CD14-positive monocyte (primary cell): ENCODE results near the gene DSTN. TPM values are rescaled to one million over a fixed set of nuclear protein-coding genes. Genes with fewer than 3 reads are reported as not detected.
A peak's percentile ranks its signal among the peaks of the same experiment; 100 is the strongest.

Experiments
- DNase-seq, 3 donors: peaks; one replicate each; pipeline ENCODE4 v3.0.0-alpha.2; 2011 to 2022
- H2AFZ ChIP-seq: 2 replicates; pipeline ENCODE4 v1.6.0; 2012; ENCODE audit warnings: mild to moderate bottlenecking, low read depth, low read length, inconsistent platforms; ENCODE audit not compliant: insufficient read depth, poor library complexity, severe bottlenecking
- H3K27ac ChIP-seq, 2 donors: 1 replicate in 1 of 2; 2 replicates in 1 of 2; pipeline ENCODE4 v1.5.1; 2012 to 2013; ENCODE audit warnings: low read length in 2 of 2, control low read depth in 1 of 2, inconsistent platforms in 1 of 2, low read depth in 1 of 2, mild to moderate bottlenecking in 1 of 2
- H3K27me3 ChIP-seq, 2 donors: one replicate each; pipeline versions ENCODE4 v1.6.0 to v1.6.1; 2011 to 2013; ENCODE audit warnings: low read length in 2 of 2; ENCODE audit not compliant: control insufficient read depth in 2 of 2, insufficient read depth in 2 of 2
- H3K36me3 ChIP-seq, 2 donors: replicated peaks in 1 of 2; 1 replicate in 1 of 2; 2 replicates in 1 of 2; pipeline versions ENCODE4 v1.5.1 to v1.6.1; 2012 to 2013; ENCODE audit warnings: low read length in 2 of 2, control low read depth in 1 of 2, inconsistent platforms in 1 of 2, mild to moderate bottlenecking in 1 of 2; ENCODE audit not compliant: insufficient read depth in 2 of 2, control insufficient read depth in 1 of 2
- H3K4me1 ChIP-seq, 2 donors: 1 replicate in 1 of 2; 2 replicates in 1 of 2; pipeline versions ENCODE4 v1.5.1 to v1.6.1; 2012 to 2013; ENCODE audit warnings: low read length in 2 of 2, control low read depth in 1 of 2, inconsistent platforms in 1 of 2, mild to moderate bottlenecking in 1 of 2, moderate library complexity in 1 of 2; ENCODE audit not compliant: insufficient read depth in 2 of 2, control insufficient read depth in 1 of 2
- H3K4me2 ChIP-seq: replicated peaks from 2 replicates; pipeline ENCODE3; 2012; ENCODE audit warnings: low read length, moderate library complexity, mild to moderate bottlenecking; ENCODE audit not compliant: poor library complexity, severe bottlenecking; ENCODE audit errors: extremely low read depth
- H3K4me3 ChIP-seq, 3 experiments: fragments of 200-600 bp in 1 of 3; sonication (generic) in 1 of 3; replicated peaks in 1 of 3; 1 replicate in 2 of 3; 2 replicates in 1 of 3; pipeline ENCODE4 v1.5.1; 2011 to 2013; ENCODE audit warnings: low read length in 3 of 3, mild to moderate bottlenecking in 3 of 3, control low read depth in 2 of 3, low read depth in 2 of 3, inconsistent platforms in 1 of 3, moderate library complexity in 1 of 3
- H3K79me2 ChIP-seq: 2 replicates; pipeline ENCODE4 v1.6.0; 2012; ENCODE audit warnings: mild to moderate bottlenecking, control low read depth, inconsistent platforms, low read length, moderate library complexity; ENCODE audit not compliant: insufficient read depth
- H3K9ac ChIP-seq: 2 replicates; pipeline ENCODE4 v1.6.0; 2017; ENCODE audit warnings: low read length, mild to moderate bottlenecking; ENCODE audit not compliant: insufficient read depth, poor library complexity, severe bottlenecking
- H3K9me3 ChIP-seq, 2 donors: replicated peaks in 1 of 2; 1 replicate in 1 of 2; 2 replicates in 1 of 2; pipeline versions ENCODE4 v1.5.1 to v1.6.1; 2012 to 2013; ENCODE audit warnings: low read length in 2 of 2, control low read depth in 1 of 2; ENCODE audit not compliant: control insufficient read depth in 1 of 2, insufficient read depth in 1 of 2
- H4K20me1 ChIP-seq: 2 replicates; pipeline ENCODE4 v1.6.0; 2012; ENCODE audit warnings: mild to moderate bottlenecking, low read length, control low read depth, moderate library complexity; ENCODE audit not compliant: insufficient read depth
- H3K27ac Mint-ChIP-seq, 7 donors: one replicate each; pipeline ENCODE4 v1.8.0; 2020; ENCODE audit warnings: mild to moderate bottlenecking in 7 of 7, mixed read lengths in 7 of 7, moderate library complexity in 6 of 7, inconsistent platforms in 2 of 7
- H3K27me3 Mint-ChIP-seq, 3 donors: one replicate each; pipeline ENCODE4 v1.8.0; 2021 to 2022; ENCODE audit warnings: low read depth in 3 of 3, mild to moderate bottlenecking in 3 of 3, mixed read lengths in 3 of 3, moderate library complexity in 3 of 3, inconsistent platforms in 1 of 3
- H3K36me3 Mint-ChIP-seq, 2 donors: one replicate each; pipeline ENCODE4 v1.8.0; 2020; ENCODE audit warnings: mixed read lengths in 2 of 2, inconsistent platforms in 1 of 2, mild to moderate bottlenecking in 1 of 2
- H3K4me1 Mint-ChIP-seq: one replicate; pipeline ENCODE4 v1.8.0; 2020; ENCODE audit warnings: mild to moderate bottlenecking, mixed read lengths
- H3K4me3 Mint-ChIP-seq, 2 donors: one replicate each; pipeline ENCODE4 v1.8.0; 2020; ENCODE audit warnings: mild to moderate bottlenecking in 2 of 2, mixed read lengths in 2 of 2, moderate library complexity in 1 of 2
- H3K9me3 Mint-ChIP-seq, 7 donors: one replicate each; pipeline ENCODE4 v1.8.0; 2020 to 2022; ENCODE audit warnings: mixed read lengths in 7 of 7, mild to moderate bottlenecking in 6 of 7, moderate library complexity in 6 of 7, inconsistent platforms in 2 of 7
- WGBS: methylation state at CpG from one replicate; pipeline ENCODE4 v1.1.5; 2013; ENCODE audit warnings: missing lambda C conversion rate; ENCODE audit not compliant: insufficient coverage; 5-methylcytosine and 5-hydroxymethylcytosine counted together
- intact Hi-C, 2 donors: fragments of 100-400 bp; cut with micrococcal nuclease; formaldehyde crosslinking; loops; one replicate each; pipeline versions ENCODE4 v1.15.0 to v1.15.1; 2023
- polyA plus RNA-seq, 3 donors: library from polyadenylated mRNA; depleted of rRNA in 1 of 3; unstranded in 2 of 3; stranded (reverse) in 1 of 3; fragments of 300-500 nt in 2 of 3; fragments of >200 nt in 1 of 3; fragmentation: Illumina TruSeq in 2 of 3; gene quantifications; 1 replicate in 2 of 3; 2 replicates in 1 of 3; pipeline ENCODE4 v1.2.3, GENCODE V29; 2012 to 2021
- TF ChIP-seq, protein P1 (sequence below): fragments of 200-600 bp; IDR thresholded peaks from one replicate; pipeline ENCODE4 v1.8.0; 2022; ENCODE audit warnings: antibody characterized with exemption, mild to moderate bottlenecking

The DSTN gene
- polyA plus RNA-seq, 3 donors, result 15.6 to 63.8 (median 58.4) TPM

- Histone ChIP-seq H4K20me1 (peaks cover 53% of the 10 kb centered on the region), H3K4me2 (no peak overlapping the region), H3K9me3 (no peaks in the 10 kb centered on the region), H3K27me3 (no peaks in the 10 kb centered on the region), H3K4me1 (no peaks in the 10 kb centered on the region), H3K36me3 (peaks cover 72 to 100% of the 10 kb centered on the region in 2 donors), H2AFZ (no peak overlapping the region), H3K27ac (no peak overlapping the region), H3K9ac (no peak overlapping the region), H3K79me2 (peaks cover 22% of the 10 kb centered on the region), H3K4me3 (no peak overlapping the region)
- Mint-ChIP-seq H3K27me3 (peaks cover 0 to 2% (median 0%) of the 10 kb centered on the region in 3 donors), H3K27ac (peak overlapping the region in 2 of 7 donors; percentile 21 to 30), H3K9me3 (peaks cover 0 to 1% (median 0%) of the 10 kb centered on the region in 7 donors), H3K4me1 (peaks cover 3% of the 10 kb centered on the region), H3K36me3 (peaks cover 53 to 85% of the 10 kb centered on the region in 2 donors), H3K4me3 (no peak overlapping the region)
- TF ChIP-seq, protein P1, sequence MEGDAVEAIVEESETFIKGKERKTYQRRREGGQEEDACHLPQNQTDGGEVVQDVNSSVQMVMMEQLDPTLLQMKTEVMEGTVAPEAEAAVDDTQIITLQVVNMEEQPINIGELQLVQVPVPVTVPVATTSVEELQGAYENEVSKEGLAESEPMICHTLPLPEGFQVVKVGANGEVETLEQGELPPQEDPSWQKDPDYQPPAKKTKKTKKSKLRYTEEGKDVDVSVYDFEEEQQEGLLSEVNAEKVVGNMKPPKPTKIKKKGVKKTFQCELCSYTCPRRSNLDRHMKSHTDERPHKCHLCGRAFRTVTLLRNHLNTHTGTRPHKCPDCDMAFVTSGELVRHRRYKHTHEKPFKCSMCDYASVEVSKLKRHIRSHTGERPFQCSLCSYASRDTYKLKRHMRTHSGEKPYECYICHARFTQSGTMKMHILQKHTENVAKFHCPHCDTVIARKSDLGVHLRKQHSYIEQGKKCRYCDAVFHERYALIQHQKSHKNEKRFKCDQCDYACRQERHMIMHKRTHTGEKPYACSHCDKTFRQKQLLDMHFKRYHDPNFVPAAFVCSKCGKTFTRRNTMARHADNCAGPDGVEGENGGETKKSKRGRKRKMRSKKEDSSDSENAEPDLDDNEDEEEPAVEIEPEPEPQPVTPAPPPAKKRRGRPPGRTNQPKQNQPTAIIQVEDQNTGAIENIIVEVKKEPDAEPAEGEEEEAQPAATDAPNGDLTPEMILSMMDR, result no peak
- no peak for DNase-seq
- intact Hi-C loops, result no loop called here
- WGBS, result 98% methylated on average over 7 of the region's 14 CpGs
Measured at GRCh38 chr20:17640875-17641378, 71.1 kb downstream of the DSTN start.

- intact Hi-C loops, result no loop called here
- peaks cover 57% of the 10 kb centered on the region for H4K20me1 ChIP-seq
- no peaks in the 10 kb centered on the region for H3K27me3 ChIP-seq
- no peak overlapping the region for H3K4me2 ChIP-seq
- Mint-ChIP-seq H3K27me3 (peaks cover 0 to 2% (median 0%) of the 10 kb centered on the region in 3 donors), H3K9me3 (peaks cover 0 to 1% (median 0%) of the 10 kb centered on the region in 7 donors), H3K27ac (peak overlapping the region in 2 of 7 donors; percentile 1 to 40), H3K36me3 (peaks cover 51 to 85% of the 10 kb centered on the region in 2 donors), H3K4me1 (peaks cover 5% of the 10 kb centered on the region), H3K4me3 (no peak overlapping the region)
- no peak overlapping the region for H3K27ac ChIP-seq
- no peaks in the 10 kb centered on the region for H3K9me3 ChIP-seq
- H3K4me1 ChIP-seq, result no peaks in the 10 kb centered on the region
- DNase-seq, result no peak
- no peak overlapping the region for H2AFZ ChIP-seq
- H3K4me3 ChIP-seq, result no peak overlapping the region
- WGBS, result 90% methylated on average over 18 of the region's 18 CpGs
- H3K9ac ChIP-seq, result no peak overlapping the region
- TF ChIP-seq, protein P1, result no peak
- H3K36me3 ChIP-seq, result peaks cover 66 to 100% of the 10 kb centered on the region in 2 donors
- H3K79me2 ChIP-seq, result peaks cover 28% of the 10 kb centered on the region
Measured at GRCh38 chr20:17641520-17641964, 71.7 kb downstream of the DSTN start.
